Lung (tissue), 12 donors: Measurements from ENCODE around the gene SGO2. TPM values are rescaled to one million over a fixed set of nuclear protein-coding genes. Genes with fewer than 3 reads are reported as not detected.
A peak's percentile ranks its signal among the peaks of the same experiment; 100 is the strongest.

Experiments
- ATAC-seq: fragments of 200-7000 bp; cut with Tn5 transposase; one replicate; pipeline ENCODE4 v1.9.1; 2020; ENCODE audit warnings: moderate number of reproducible peaks; ENCODE audit not compliant: insufficient read depth, low FRiP score
- DNase-seq, 3 donors: peaks; one replicate each; pipeline ENCODE4 v3.0.0-alpha.2; 2013 to 2017
- H3K27ac ChIP-seq, 2 donors: one replicate each; pipeline ENCODE4 v1.5.1; 2013; ENCODE audit warnings: mild to moderate bottlenecking in 2 of 2, moderate library complexity in 2 of 2, control low read depth in 1 of 2, inconsistent platforms in 1 of 2, low read depth in 1 of 2, low read length in 1 of 2
- H3K27me3 ChIP-seq, 3 donors: one replicate each; pipeline ENCODE4 v1.5.1; 2013; ENCODE audit warnings: low read length in 2 of 3; ENCODE audit not compliant: control insufficient read depth in 3 of 3, insufficient read depth in 3 of 3
- H3K36me3 ChIP-seq, 4 donors: one replicate each; pipeline ENCODE4 v1.5.1; 2013; ENCODE audit warnings: low read length in 4 of 4, mild to moderate bottlenecking in 1 of 4, moderate library complexity in 1 of 4; ENCODE audit not compliant: control insufficient read depth in 4 of 4, insufficient read depth in 4 of 4
- H3K4me1 ChIP-seq, 5 donors: one replicate each; pipeline ENCODE4 v1.5.1; 2013; ENCODE audit warnings: low read length in 5 of 5, mild to moderate bottlenecking in 2 of 5, moderate library complexity in 1 of 5; ENCODE audit not compliant: control insufficient read depth in 5 of 5, insufficient read depth in 5 of 5
- H3K4me3 ChIP-seq: one replicate; pipeline ENCODE4 v1.5.1; 2013; ENCODE audit warnings: mild to moderate bottlenecking, control low read depth, moderate library complexity
- H3K9ac ChIP-seq, 2 donors: one replicate each; pipeline ENCODE4 v1.5.1; 2013; ENCODE audit warnings: low read length in 2 of 2, control low read depth in 1 of 2; ENCODE audit not compliant: insufficient read depth in 1 of 2
- H3K9me3 ChIP-seq, 4 donors: one replicate each; pipeline ENCODE4 v1.5.1; 2013; ENCODE audit warnings: low read length in 3 of 4, mild to moderate bottlenecking in 1 of 4, moderate library complexity in 1 of 4; ENCODE audit not compliant: control insufficient read depth in 4 of 4, insufficient read depth in 3 of 4
- CTCF ChIP-seq: IDR thresholded peaks from 2 replicates; pipeline ENCODE4 v1.5.1; 2012; ENCODE audit warnings: mild to moderate bottlenecking; ENCODE audit errors: control extremely low read depth, extremely low read depth
- WGBS, 2 donors: extraction: QIAGEN DNeasy Blood & Tissue Kit; methylation state at CpG; one replicate each; pipeline ENCODE4 v1.1.7; 2013; 5-methylcytosine and 5-hydroxymethylcytosine counted together
- polyA plus RNA-seq, 2 donors: library from polyadenylated mRNA; stranded (reverse); fragments of 200-250 nt; gene quantifications; one replicate each; pipeline ENCODE4 v1.2.1, GENCODE V29; 2013
- total RNA-seq, 2 donors: library from RNA; depleted of rRNA in 1 of 2; stranded (reverse); fragments of >200 nt in 1 of 2; gene quantifications; one replicate each; pipeline ENCODE4 v1.2.1, GENCODE V29; 2014 to 2021
- donor health status: control.
- donor health status: control.
- donor health status: Bipolar disorder and iron deficiency.
- donor health status: healthy.
- donor health status: DM: yes; HTN: yes; CAD: no.

SGO2 gene
- total and polyA plus RNA-seq, 4 donors = 0.57 to 7.2 (median 2.0) TPM

- ATAC-seq (no peak), DNase-seq (no peak)
- WGBS, 2 donors = 88 to 95% methylated on average over 3 of the region's 3 CpGs
- Histone ChIP-seq H3K36me3 (no peaks in the 10 kb centered on the region), H3K27me3 (no peaks in the 10 kb centered on the region), H3K4me3 (no peak overlapping the region), H3K4me1 (peaks cover 0 to 8% (median 4%) of the 10 kb centered on the region in 5 donors), H3K9me3 (no peaks in the 10 kb centered on the region), H3K27ac (no peak overlapping the region), H3K9ac (no peak overlapping the region)
- no peak for TF ChIP-seq CTCF
Observed at GRCh38 chr2:200584639-200585038, 58.6 kb downstream of the SGO2 start.

DNA sequence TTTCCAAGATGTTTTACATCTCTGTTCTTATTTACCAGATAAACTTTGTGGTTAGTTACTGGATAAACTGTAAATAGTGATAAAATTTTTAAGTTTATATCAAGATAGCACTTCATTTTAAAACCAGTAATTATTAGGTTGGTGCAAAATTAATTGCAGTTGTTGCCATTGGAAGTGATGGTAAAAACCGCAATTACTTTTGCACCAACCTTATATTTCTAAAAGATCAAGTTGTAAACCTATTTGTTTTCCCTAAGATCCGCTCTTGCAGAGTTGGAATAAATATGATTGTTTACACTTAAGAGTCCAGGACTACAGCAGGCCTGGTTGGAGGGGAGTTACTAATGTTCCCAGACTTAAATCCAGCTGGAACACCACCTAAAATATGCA lies 59.3 kb downstream of the SGO2 start:
- peak overlapping the region; percentile 43 for H3K4me3 ChIP-seq
- no peaks in the 10 kb centered on the region for H3K9me3 ChIP-seq
- H3K27ac ChIP-seq = no peak overlapping the region
- H3K9ac ChIP-seq = peak overlapping the region in 1 of 2 donors; percentile 72
- peaks cover 0 to 8% (median 4%) of the 10 kb centered on the region in 5 donors for H3K4me1 ChIP-seq
- no peak for ATAC-seq
- no peak for TF ChIP-seq CTCF
- no peaks in the 10 kb centered on the region for H3K27me3 ChIP-seq
- H3K36me3 ChIP-seq = no peaks in the 10 kb centered on the region
- 13 to 19% methylated on average over 2 of the region's 2 CpGs for WGBS, 2 donors
- no peak for DNase-seq

DNA sequence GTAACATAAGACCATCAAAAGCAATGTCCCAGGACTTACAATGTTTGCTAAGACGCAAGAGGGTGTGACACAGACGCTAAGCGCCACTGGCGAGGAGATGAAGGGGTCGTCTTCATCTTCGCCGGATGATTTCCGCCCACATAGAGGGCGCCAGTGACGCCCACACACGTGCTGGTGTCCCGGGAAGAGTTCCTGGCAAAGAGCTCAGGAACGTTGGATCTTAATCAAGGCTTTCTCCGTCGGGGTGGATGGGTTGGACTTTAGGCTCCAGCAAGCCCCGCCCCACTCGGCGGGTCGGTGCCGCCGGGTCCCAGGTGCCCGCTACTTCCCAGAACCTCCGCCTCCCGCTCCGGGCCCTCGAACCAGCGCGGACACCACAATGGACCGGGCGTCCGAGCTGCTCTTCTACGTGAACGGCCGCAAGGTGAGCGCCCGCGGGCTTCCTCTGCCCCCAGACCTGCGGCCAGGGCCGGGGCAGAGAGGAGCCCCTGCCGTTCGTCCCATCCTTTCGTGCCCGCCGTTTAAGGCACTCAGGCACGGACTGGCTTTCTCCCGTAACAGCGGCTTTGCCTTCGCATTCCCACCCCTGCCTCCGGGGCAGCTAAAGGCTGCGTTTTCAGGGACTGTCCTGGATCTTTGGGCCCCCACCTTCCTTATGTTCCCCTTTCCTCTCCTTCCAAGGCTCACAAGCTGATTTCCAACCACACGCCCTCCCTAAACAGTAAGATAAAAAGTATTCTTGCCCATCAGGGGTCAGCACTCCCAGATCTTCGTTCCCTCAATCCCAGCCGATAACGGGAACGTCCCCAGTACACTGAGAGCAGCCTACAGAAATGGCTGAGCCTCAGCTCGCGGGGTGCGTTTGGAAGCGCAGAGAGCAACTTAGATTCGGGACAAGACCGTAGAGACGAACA lies 60.0 kb downstream of the SGO2 start, which contains the start of gene AOX1:
TSS of gene AOX1 (plus strand) at position 285 of the 914 bp plus-strand sequence. CDS start at position 380, 95 bp downstream.
- no peaks in the 10 kb centered on the region for H3K27me3 ChIP-seq
- H3K4me3 ChIP-seq = peak within 1 kb of the TSS; percentile 43
- 5 to 6% methylated on average over 62 of the region's 62 CpGs for WGBS, 2 donors
- H3K4me1 ChIP-seq = peaks cover 0 to 8% (median 4%) of the 10 kb centered on the region in 5 donors
- DNase-seq (peak; percentile 82 to 89 (median 88)), ATAC-seq (peak; percentile 70)
- H3K27ac ChIP-seq = peak within 1 kb of the TSS in 1 of 2 donors; percentile 54
- H3K36me3 ChIP-seq = no peaks in the 10 kb centered on the region
- H3K9ac ChIP-seq = peak within 1 kb of the TSS in 1 of 2 donors; percentile 72
- no peaks in the 10 kb centered on the region for H3K9me3 ChIP-seq
- TF ChIP-seq CTCF = no peak
